Measurements from ENCODE around the gene ABHD12B. TPM values are rescaled to one million over a fixed set of nuclear protein-coding genes. Genes with fewer than 3 reads are reported as not detected.

The ABHD12B gene
- total and polyA plus RNA-seq, 2 of the 13 experiments (the other 11 are each of a cell fraction or from before 2014, with no cell fraction given), result not detected

DNA sequence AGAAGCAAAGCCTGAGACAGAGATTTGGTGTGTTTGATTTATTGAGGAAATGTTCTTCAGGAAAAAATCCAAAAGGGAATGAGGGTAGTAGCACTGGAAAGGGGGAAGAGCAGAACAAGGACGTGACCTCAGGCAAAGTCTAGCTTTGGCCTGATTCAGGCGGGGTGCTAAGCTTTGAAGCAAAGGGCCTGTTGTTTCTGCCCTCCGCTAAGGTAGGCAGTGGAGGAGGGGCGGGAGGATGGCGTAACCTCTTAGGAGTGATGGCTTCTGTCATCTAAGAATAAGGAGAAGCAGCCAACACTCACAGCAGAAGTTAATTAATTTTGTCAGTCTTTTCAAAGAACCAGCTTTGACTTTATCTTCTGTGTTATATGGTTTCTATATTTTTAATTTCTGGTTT lies 20.4 kb downstream of the ABHD12B start (continued):
- TF ChIP-seq TCF7 (IDR thresholded peaks at IDR 0.05; ENCODE audit: low read depth) (peak; percentile 67), NCOA2 (CRISPR knock-in tag; IDR thresholded peaks at IDR 0.05) (0 out of 2 replicates have a peak, but pooled peaks have one; percentile 52), YEATS4 (CRISPR knock-in tag; IDR thresholded peaks at IDR 0.05; ENCODE audit: borderline replicate concordance) (no peak), MTF1 (CRISPR knock-in tag; IDR thresholded peaks at IDR 0.05) (no peak), ZNF839 (CRISPR knock-in tag; IDR thresholded peaks at IDR 0.05; ENCODE audit: borderline replicate concordance) (no peak), HNF4A (CRISPR knock-in tag; IDR thresholded peaks at IDR 0.05) (peak; percentile 76), ZMYM3 (CRISPR knock-in tag; IDR thresholded peaks at IDR 0.05) (no peak), ZNF263 (CRISPR knock-in tag; IDR thresholded peaks at IDR 0.05) (0 out of 2 replicates have a peak, but pooled peaks have one; percentile 17), KAT8 (CRISPR knock-in tag; IDR thresholded peaks at IDR 0.05) (0 out of 2 replicates have a peak, but pooled peaks have one; percentile 23), ZNF317 (CRISPR knock-in tag; IDR thresholded peaks at IDR 0.05) (no peak), ZNF614 (CRISPR knock-in tag; IDR thresholded peaks at IDR 0.05; ENCODE audit: borderline replicate concordance) (peak; percentile 38; the same call in 1 of the 2 replicates), BCL6 (CRISPR knock-in tag; IDR thresholded peaks at IDR 0.05) (peak; percentile 95), LCORL (IDR thresholded peaks at IDR 0.05) (no peak), LCORL (CRISPR knock-in tag; IDR thresholded peaks at IDR 0.05) (no peak), ONECUT2 (CRISPR knock-in tag; IDR thresholded peaks at IDR 0.05) (no peak), FOXK1 (CRISPR knock-in tag; IDR thresholded peaks at IDR 0.05; ENCODE audit: borderline replicate concordance, low read depth) (peak; percentile 34; the same call in 1 of the 2 replicates), JDP2 (CRISPR knock-in tag; IDR thresholded peaks at IDR 0.05; ENCODE audit: borderline replicate concordance) (no peak), ZFX (CRISPR knock-in tag; IDR thresholded peaks at IDR 0.05; ENCODE audit: low read depth) (peak; percentile 49), FOXP1 (IDR thresholded peaks at IDR 0.05) (no peak), FOXP1 (CRISPR knock-in tag; IDR thresholded peaks at IDR 0.05) (0 out of 2 replicates have a peak, but pooled peaks have one; percentile 17), ZNF256 (CRISPR knock-in tag; conservative IDR thresholded peaks at IDR 0.05) (no peak), ZNF276 (CRISPR knock-in tag; IDR thresholded peaks at IDR 0.05; ENCODE audit: low read depth) (no peak)
- TF ChIP-seq, protein P1, sequence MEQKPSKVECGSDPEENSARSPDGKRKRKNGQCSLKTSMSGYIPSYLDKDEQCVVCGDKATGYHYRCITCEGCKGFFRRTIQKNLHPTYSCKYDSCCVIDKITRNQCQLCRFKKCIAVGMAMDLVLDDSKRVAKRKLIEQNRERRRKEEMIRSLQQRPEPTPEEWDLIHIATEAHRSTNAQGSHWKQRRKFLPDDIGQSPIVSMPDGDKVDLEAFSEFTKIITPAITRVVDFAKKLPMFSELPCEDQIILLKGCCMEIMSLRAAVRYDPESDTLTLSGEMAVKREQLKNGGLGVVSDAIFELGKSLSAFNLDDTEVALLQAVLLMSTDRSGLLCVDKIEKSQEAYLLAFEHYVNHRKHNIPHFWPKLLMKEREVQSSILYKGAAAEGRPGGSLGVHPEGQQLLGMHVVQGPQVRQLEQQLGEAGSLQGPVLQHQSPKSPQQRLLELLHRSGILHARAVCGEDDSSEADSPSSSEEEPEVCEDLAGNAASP (CRISPR knock-in tag; IDR thresholded peaks at IDR 0.05; ENCODE audit: borderline replicate concordance), result peak; percentile 87; the same call in 1 of the 2 replicates
- TF ChIP-seq, protein P2, sequence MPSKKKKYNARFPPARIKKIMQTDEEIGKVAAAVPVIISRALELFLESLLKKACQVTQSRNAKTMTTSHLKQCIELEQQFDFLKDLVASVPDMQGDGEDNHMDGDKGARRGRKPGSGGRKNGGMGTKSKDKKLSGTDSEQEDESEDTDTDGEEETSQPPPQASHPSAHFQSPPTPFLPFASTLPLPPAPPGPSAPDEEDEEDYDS (CRISPR knock-in tag; IDR thresholded peaks at IDR 0.05), result peak; percentile 43
- TF ChIP-seq, protein P3, sequence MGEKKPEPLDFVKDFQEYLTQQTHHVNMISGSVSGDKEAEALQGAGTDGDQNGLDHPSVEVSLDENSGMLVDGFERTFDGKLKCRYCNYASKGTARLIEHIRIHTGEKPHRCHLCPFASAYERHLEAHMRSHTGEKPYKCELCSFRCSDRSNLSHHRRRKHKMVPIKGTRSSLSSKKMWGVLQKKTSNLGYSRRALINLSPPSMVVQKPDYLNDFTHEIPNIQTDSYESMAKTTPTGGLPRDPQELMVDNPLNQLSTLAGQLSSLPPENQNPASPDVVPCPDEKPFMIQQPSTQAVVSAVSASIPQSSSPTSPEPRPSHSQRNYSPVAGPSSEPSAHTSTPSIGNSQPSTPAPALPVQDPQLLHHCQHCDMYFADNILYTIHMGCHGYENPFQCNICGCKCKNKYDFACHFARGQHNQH (CRISPR knock-in tag; IDR thresholded peaks at IDR 0.05), result peak; percentile 59; the same call in 1 of the 2 replicates
- TF ChIP-seq, protein P4, sequence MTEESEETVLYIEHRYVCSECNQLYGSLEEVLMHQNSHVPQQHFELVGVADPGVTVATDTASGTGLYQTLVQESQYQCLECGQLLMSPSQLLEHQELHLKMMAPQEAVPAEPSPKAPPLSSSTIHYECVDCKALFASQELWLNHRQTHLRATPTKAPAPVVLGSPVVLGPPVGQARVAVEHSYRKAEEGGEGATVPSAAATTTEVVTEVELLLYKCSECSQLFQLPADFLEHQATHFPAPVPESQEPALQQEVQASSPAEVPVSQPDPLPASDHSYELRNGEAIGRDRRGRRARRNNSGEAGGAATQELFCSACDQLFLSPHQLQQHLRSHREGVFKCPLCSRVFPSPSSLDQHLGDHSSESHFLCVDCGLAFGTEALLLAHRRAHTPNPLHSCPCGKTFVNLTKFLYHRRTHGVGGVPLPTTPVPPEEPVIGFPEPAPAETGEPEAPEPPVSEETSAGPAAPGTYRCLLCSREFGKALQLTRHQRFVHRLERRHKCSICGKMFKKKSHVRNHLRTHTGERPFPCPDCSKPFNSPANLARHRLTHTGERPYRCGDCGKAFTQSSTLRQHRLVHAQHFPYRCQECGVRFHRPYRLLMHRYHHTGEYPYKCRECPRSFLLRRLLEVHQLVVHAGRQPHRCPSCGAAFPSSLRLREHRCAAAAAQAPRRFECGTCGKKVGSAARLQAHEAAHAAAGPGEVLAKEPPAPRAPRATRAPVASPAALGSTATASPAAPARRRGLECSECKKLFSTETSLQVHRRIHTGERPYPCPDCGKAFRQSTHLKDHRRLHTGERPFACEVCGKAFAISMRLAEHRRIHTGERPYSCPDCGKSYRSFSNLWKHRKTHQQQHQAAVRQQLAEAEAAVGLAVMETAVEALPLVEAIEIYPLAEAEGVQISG (CRISPR knock-in tag; IDR thresholded peaks at IDR 0.05), result 0 out of 2 replicates have a peak, but pooled peaks have one; percentile 24
